Neural cell (in vitro differentiated cells): ENCODE measurements around the gene SBNO2. TPM values are rescaled to one million over a fixed set of nuclear protein-coding genes. Genes with fewer than 3 reads are reported as not detected.

Experiments used
- H2AFZ ChIP-seq: fragments of 200-600, 300-800 bp; sonication (generic), shearing (Covaris generic); 2 replicates; pipeline ENCODE4 v1.6.0; 2014; ENCODE audit warnings: low read depth, mild to moderate bottlenecking, antibody characterized with exemption, low read length, moderate library complexity
- H3F3A ChIP-seq: fragments of 200-600 bp; shearing (Covaris generic); 2 replicates; pipeline ENCODE4 v1.6.1; 2016; ENCODE audit warnings: mild to moderate bottlenecking, moderate library complexity, mixed read lengths, antibody characterized with exemption, low read length; ENCODE audit not compliant: insufficient read depth, poor library complexity, severe bottlenecking
- H3K27ac ChIP-seq: fragments of 200-600, 300-800 bp; sonication (generic), shearing (Covaris generic); 2 replicates; pipeline ENCODE4 v1.5.1; 2014; ENCODE audit warnings: mild to moderate bottlenecking, low read length, moderate library complexity
- H3K27me3 ChIP-seq: fragments of 300-800, 200-600 bp; sonication (generic), shearing (Covaris generic); 2 replicates; pipeline ENCODE4 v1.6.0; 2014; ENCODE audit warnings: mild to moderate bottlenecking, low read depth, low read length, moderate library complexity; ENCODE audit not compliant: insufficient read depth
- H3K36me3 ChIP-seq: fragments of 300-800, 200-600 bp; sonication (generic), shearing (Covaris generic); 2 replicates; pipeline ENCODE4 v1.5.1; 2014; ENCODE audit warnings: mild to moderate bottlenecking, antibody characterized with exemption, low read length, moderate library complexity; ENCODE audit not compliant: insufficient read depth
- H3K4me2 ChIP-seq: fragments of 300-800, 200-600 bp; sonication (generic), shearing (Covaris generic); 2 replicates; pipeline ENCODE4 v1.6.0; 2014; ENCODE audit warnings: mild to moderate bottlenecking, low read length
- H3K4me3 ChIP-seq: fragments of 300-800, 200-600 bp; sonication (generic), shearing (Covaris generic); 2 replicates; pipeline ENCODE4 v1.5.1; 2014; ENCODE audit warnings: mild to moderate bottlenecking, low read length, moderate library complexity
- H3K79me2 ChIP-seq: fragments of 200-600 bp; shearing (Covaris generic); replicated peaks from 2 replicates; pipeline ENCODE4 v1.6.0; 2014; ENCODE audit warnings: mild to moderate bottlenecking, low read length, moderate library complexity; ENCODE audit not compliant: insufficient read depth
- H3K9ac ChIP-seq: fragments of 300-800, 200-600 bp; sonication (generic), shearing (Covaris generic); 2 replicates; pipeline ENCODE4 v1.6.1; 2016; ENCODE audit warnings: mild to moderate bottlenecking, low read length, mixed read lengths
- H3K9me2 ChIP-seq: fragments of 200-600 bp; shearing (Covaris generic); 2 replicates; pipeline ENCODE4 v1.6.1; 2016; ENCODE audit warnings: mild to moderate bottlenecking, low read length, mixed read lengths; ENCODE audit not compliant: insufficient read depth
- H3K9me3 ChIP-seq: fragments of 200-600, 300-800 bp; sonication (generic), shearing (Covaris generic); 2 replicates; pipeline ENCODE4 v1.6.1; 2016; ENCODE audit warnings: mild to moderate bottlenecking, mixed run types, low read length, moderate library complexity, mixed read lengths
- H4K20me1 ChIP-seq: fragments of 200-600 bp; shearing (Covaris generic); 2 replicates; pipeline ENCODE4 v1.6.1; 2016; ENCODE audit warnings: mild to moderate bottlenecking, mixed run types; ENCODE audit not compliant: insufficient read depth
- EP300 ChIP-seq: fragments of 450-650 bp; conservative IDR thresholded peaks from 2 replicates; pipeline ENCODE4 v1.6.1; 2014; ENCODE audit warnings: antibody characterized with exemption, mild to moderate bottlenecking, moderate library complexity; ENCODE audit not compliant: poor library complexity, severe bottlenecking
- EZH2 ChIP-seq: fragments of 200-600, 300-800 bp; shearing (Covaris generic), sonication (generic); IDR thresholded peaks from 2 replicates; pipeline ENCODE4 v1.6.1; 2014; ENCODE audit warnings: antibody characterized with exemption, low read length, borderline replicate concordance, mild to moderate bottlenecking; ENCODE audit not compliant: insufficient read depth, poor library complexity, severe bottlenecking
- MXI1 ChIP-seq: fragments of 450-650 bp; conservative IDR thresholded peaks from 2 replicates; pipeline ENCODE4 v1.6.1; 2014; ENCODE audit warnings: antibody characterized with exemption, mild to moderate bottlenecking; ENCODE audit not compliant: poor library complexity, severe bottlenecking
- POLR2AphosphoS5 ChIP-seq: IDR thresholded peaks from 2 replicates; pipeline ENCODE4 v1.6.1; 2012
- RAD21 ChIP-seq: fragments of 450-650 bp; conservative IDR thresholded peaks from 2 replicates; pipeline ENCODE4 v1.6.1; 2014; ENCODE audit warnings: antibody characterized with exemption, mild to moderate bottlenecking, moderate library complexity
- REST ChIP-seq: IDR thresholded peaks from 2 replicates; pipeline ENCODE4 v1.6.1; 2012; ENCODE audit warnings: borderline replicate concordance
- SMC3 ChIP-seq: fragments of 450-650 bp; conservative IDR thresholded peaks from 2 replicates; pipeline ENCODE4 v1.6.1; 2014; ENCODE audit warnings: antibody characterized with exemption, mild to moderate bottlenecking, moderate library complexity; ENCODE audit not compliant: poor library complexity
- TAF1 ChIP-seq: IDR thresholded peaks from 2 replicates; pipeline ENCODE4 v1.6.1; 2012; ENCODE audit warnings: low read depth
- polyA plus RNA-seq: library from polyadenylated mRNA; depleted of rRNA; stranded (reverse); fragments of >200 nt; gene quantifications from 2 replicates; pipeline ENCODE4 v1.2.3, GENCODE V29; 2014
- TF ChIP-seq, protein P1 (sequence below): fragments of 450-650 bp; IDR thresholded peaks from 2 replicates; pipeline ENCODE4 v1.5.1; 2014; ENCODE audit warnings: antibody characterized with exemption, mild to moderate bottlenecking, moderate library complexity; ENCODE audit not compliant: poor library complexity, severe bottlenecking

Gene SBNO2
- polyA plus RNA-seq, 1 donor from 2014 or later, result 4.8 TPM

GRCh38 chr19:1144741-1145140, 29.3 kb downstream of the SBNO2 start:
- H3K4me3 ChIP-seq, result no peak overlapping the region
- H3K79me2 ChIP-seq, result no peaks in the 10 kb centered on the region
- H3K9me2 ChIP-seq, result no peaks in the 10 kb centered on the region
- no peak overlapping the region for H2AFZ ChIP-seq
- H3K27me3 ChIP-seq, result no peaks in the 10 kb centered on the region
- no peaks in the 10 kb centered on the region for H3F3A ChIP-seq
- H3K36me3 ChIP-seq, result no peaks in the 10 kb centered on the region
- no peaks in the 10 kb centered on the region for H3K9me3 ChIP-seq
- H3K4me2 ChIP-seq, result no peak overlapping the region
- no peaks in the 10 kb centered on the region for H4K20me1 ChIP-seq
- no peak overlapping the region for H3K27ac ChIP-seq
- TF ChIP-seq MXI1 (no peak), POLR2AphosphoS5 (no peak), TAF1 (no peak), EZH2 (no peak), EP300 (no peak), RAD21 (no peak)
- TF ChIP-seq, protein P1, sequence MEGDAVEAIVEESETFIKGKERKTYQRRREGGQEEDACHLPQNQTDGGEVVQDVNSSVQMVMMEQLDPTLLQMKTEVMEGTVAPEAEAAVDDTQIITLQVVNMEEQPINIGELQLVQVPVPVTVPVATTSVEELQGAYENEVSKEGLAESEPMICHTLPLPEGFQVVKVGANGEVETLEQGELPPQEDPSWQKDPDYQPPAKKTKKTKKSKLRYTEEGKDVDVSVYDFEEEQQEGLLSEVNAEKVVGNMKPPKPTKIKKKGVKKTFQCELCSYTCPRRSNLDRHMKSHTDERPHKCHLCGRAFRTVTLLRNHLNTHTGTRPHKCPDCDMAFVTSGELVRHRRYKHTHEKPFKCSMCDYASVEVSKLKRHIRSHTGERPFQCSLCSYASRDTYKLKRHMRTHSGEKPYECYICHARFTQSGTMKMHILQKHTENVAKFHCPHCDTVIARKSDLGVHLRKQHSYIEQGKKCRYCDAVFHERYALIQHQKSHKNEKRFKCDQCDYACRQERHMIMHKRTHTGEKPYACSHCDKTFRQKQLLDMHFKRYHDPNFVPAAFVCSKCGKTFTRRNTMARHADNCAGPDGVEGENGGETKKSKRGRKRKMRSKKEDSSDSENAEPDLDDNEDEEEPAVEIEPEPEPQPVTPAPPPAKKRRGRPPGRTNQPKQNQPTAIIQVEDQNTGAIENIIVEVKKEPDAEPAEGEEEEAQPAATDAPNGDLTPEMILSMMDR, result no peak
- no peak overlapping the region for H3K9ac ChIP-seq

GRCh38 chr19:1143828-1144399, 30.2 kb downstream of the SBNO2 start:
- Histone ChIP-seq H3K79me2 (no peaks in the 10 kb centered on the region), H2AFZ (no peak overlapping the region), H3K9me3 (no peaks in the 10 kb centered on the region), H3F3A (no peaks in the 10 kb centered on the region), H3K9me2 (no peaks in the 10 kb centered on the region), H3K4me3 (no peak overlapping the region), H3K36me3 (no peaks in the 10 kb centered on the region), H3K9ac (no peak overlapping the region), H3K4me2 (no peak overlapping the region), H4K20me1 (no peaks in the 10 kb centered on the region), H3K27ac (no peak overlapping the region), H3K27me3 (no peaks in the 10 kb centered on the region)
- TF ChIP-seq RAD21 (no peak), EP300 (no peak), POLR2AphosphoS5 (no peak), EZH2 (no peak), MXI1 (no peak), SMC3 (no peak), TAF1 (no peak), REST (no peak)
- TF ChIP-seq, protein P1, result no peak
